ENCODE results near the gene DDX27. TPM values are rescaled to one million over a fixed set of nuclear protein-coding genes. Genes with fewer than 3 reads are reported as not detected.

The DDX27 gene
- total and polyA plus RNA-seq, 2 of the 13 experiments (the other 11 are each of a cell fraction or from before 2014, with no cell fraction given), result 42.6 to 72.8 TPM

DNA sequence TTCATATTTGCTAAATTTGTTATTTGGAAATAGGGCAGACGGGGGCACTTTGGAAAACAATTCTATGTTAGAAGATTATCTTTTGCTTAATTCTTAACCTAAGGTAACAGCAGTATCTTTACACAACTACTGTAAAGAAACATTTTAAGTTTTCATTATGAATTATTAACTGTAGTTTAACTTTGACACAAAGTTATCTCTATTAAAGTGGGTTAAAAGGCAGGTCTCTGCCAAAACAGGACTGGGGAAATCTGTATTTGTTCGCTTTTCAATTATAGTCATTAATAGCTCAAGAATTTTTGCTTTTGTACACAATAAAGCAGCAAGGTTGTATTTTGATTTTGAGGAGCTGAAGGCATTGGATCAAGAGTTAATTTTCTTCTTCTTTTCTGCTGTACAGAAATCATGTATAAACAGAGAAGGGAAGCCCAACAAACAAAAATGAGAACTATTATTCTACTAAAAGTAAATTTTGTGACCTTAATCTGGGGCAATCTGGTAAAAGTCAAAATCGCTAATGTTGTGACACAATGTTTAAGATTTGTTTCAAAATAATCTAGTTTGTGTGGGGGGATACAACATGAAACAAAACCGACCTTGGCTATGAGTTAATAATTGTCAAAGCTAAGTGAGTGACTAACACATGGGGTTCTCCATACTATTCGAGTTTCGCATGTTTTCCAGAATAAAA, 34.0 kb upstream of the DDX27 start (continued):
- TF ChIP-seq, protein P1, sequence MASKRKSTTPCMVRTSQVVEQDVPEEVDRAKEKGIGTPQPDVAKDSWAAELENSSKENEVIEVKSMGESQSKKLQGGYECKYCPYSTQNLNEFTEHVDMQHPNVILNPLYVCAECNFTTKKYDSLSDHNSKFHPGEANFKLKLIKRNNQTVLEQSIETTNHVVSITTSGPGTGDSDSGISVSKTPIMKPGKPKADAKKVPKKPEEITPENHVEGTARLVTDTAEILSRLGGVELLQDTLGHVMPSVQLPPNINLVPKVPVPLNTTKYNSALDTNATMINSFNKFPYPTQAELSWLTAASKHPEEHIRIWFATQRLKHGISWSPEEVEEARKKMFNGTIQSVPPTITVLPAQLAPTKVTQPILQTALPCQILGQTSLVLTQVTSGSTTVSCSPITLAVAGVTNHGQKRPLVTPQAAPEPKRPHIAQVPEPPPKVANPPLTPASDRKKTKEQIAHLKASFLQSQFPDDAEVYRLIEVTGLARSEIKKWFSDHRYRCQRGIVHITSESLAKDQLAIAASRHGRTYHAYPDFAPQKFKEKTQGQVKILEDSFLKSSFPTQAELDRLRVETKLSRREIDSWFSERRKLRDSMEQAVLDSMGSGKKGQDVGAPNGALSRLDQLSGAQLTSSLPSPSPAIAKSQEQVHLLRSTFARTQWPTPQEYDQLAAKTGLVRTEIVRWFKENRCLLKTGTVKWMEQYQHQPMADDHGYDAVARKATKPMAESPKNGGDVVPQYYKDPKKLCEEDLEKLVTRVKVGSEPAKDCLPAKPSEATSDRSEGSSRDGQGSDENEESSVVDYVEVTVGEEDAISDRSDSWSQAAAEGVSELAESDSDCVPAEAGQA (IDR thresholded peaks at IDR 0.05; ENCODE audit: low read depth), result no peak
- TF ChIP-seq, protein P1 (CRISPR knock-in tag; IDR thresholded peaks at IDR 0.05; ENCODE audit: borderline replicate concordance), result peak; percentile 56; the same call in 1 of the 2 replicates
- TF ChIP-seq, protein P2, sequence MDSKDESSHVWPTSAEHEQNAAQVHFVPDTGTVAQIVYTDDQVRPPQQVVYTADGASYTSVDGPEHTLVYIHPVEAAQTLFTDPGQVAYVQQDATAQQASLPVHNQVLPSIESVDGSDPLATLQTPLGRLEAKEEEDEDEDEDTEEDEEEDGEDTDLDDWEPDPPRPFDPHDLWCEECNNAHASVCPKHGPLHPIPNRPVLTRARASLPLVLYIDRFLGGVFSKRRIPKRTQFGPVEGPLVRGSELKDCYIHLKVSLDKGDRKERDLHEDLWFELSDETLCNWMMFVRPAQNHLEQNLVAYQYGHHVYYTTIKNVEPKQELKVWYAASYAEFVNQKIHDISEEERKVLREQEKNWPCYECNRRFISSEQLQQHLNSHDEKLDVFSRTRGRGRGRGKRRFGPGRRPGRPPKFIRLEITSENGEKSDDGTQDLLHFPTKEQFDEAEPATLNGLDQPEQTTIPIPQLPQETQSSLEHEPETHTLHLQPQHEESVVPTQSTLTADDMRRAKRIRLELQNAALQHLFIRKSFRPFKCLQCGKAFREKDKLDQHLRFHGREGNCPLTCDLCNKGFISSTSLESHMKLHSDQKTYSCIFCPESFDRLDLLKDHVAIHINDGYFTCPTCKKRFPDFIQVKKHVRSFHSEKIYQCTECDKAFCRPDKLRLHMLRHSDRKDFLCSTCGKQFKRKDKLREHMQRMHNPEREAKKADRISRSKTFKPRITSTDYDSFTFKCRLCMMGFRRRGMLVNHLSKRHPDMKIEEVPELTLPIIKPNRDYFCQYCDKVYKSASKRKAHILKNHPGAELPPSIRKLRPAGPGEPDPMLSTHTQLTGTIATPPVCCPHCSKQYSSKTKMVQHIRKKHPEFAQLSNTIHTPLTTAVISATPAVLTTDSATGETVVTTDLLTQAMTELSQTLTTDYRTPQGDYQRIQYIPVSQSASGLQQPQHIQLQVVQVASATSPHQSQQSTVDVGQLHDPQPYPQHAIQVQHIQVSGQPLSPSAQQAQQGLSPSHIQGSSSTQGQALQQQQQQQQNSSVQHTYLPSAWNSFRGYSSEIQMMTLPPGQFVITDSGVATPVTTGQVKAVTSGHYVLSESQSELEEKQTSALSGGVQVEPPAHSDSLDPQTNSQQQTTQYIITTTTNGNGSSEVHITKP (CRISPR knock-in tag; IDR thresholded peaks at IDR 0.05; ENCODE audit: low read depth), result no peak
- TF ChIP-seq KDM5B (CRISPR knock-in tag; IDR thresholded peaks at IDR 0.05; ENCODE audit: borderline replicate concordance) (no peak), IRX3 (CRISPR knock-in tag; IDR thresholded peaks at IDR 0.05; ENCODE audit: borderline replicate concordance, low read depth) (no peak), ARNTL (CRISPR knock-in tag; IDR thresholded peaks at IDR 0.05) (no peak), REPIN1 (CRISPR knock-in tag; IDR thresholded peaks at IDR 0.05; ENCODE audit: borderline replicate concordance, low read depth) (no peak), MEIS2 (CRISPR knock-in tag; IDR thresholded peaks at IDR 0.05) (no peak), ZNF232 (CRISPR knock-in tag; IDR thresholded peaks at IDR 0.05; ENCODE audit: borderline replicate concordance) (no peak), JUN (CRISPR knock-in tag; IDR thresholded peaks at IDR 0.05) (no peak), ZNF768 (CRISPR knock-in tag; IDR thresholded peaks at IDR 0.05) (no peak), WIZ (CRISPR knock-in tag; IDR thresholded peaks at IDR 0.05) (no peak)
- TF ChIP-seq, protein P3, sequence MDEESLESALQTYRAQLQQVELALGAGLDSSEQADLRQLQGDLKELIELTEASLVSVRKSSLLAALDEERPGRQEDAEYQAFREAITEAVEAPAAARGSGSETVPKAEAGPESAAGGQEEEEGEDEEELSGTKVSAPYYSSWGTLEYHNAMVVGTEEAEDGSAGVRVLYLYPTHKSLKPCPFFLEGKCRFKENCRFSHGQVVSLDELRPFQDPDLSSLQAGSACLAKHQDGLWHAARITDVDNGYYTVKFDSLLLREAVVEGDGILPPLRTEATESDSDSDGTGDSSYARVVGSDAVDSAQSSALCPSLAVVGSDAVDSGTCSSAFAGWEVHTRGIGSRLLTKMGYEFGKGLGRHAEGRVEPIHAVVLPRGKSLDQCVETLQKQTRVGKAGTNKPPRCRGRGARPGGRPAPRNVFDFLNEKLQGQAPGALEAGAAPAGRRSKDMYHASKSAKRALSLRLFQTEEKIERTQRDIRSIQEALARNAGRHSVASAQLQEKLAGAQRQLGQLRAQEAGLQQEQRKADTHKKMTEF (CRISPR knock-in tag; IDR thresholded peaks at IDR 0.05), result peak; percentile 72; the same call in 1 of the 2 replicates
- TF ChIP-seq, protein P4, sequence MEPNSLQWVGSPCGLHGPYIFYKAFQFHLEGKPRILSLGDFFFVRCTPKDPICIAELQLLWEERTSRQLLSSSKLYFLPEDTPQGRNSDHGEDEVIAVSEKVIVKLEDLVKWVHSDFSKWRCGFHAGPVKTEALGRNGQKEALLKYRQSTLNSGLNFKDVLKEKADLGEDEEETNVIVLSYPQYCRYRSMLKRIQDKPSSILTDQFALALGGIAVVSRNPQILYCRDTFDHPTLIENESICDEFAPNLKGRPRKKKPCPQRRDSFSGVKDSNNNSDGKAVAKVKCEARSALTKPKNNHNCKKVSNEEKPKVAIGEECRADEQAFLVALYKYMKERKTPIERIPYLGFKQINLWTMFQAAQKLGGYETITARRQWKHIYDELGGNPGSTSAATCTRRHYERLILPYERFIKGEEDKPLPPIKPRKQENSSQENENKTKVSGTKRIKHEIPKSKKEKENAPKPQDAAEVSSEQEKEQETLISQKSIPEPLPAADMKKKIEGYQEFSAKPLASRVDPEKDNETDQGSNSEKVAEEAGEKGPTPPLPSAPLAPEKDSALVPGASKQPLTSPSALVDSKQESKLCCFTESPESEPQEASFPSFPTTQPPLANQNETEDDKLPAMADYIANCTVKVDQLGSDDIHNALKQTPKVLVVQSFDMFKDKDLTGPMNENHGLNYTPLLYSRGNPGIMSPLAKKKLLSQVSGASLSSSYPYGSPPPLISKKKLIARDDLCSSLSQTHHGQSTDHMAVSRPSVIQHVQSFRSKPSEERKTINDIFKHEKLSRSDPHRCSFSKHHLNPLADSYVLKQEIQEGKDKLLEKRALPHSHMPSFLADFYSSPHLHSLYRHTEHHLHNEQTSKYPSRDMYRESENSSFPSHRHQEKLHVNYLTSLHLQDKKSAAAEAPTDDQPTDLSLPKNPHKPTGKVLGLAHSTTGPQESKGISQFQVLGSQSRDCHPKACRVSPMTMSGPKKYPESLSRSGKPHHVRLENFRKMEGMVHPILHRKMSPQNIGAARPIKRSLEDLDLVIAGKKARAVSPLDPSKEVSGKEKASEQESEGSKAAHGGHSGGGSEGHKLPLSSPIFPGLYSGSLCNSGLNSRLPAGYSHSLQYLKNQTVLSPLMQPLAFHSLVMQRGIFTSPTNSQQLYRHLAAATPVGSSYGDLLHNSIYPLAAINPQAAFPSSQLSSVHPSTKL (CRISPR knock-in tag; IDR thresholded peaks at IDR 0.05), result peak; percentile 88
